Stomach (tissue), 9 donors: ENCODE results near the gene CCDC88C. TPM values are rescaled to one million over a fixed set of nuclear protein-coding genes. Genes with fewer than 3 reads are reported as not detected.
A peak's percentile ranks its signal among the peaks of the same experiment; 100 is the strongest.

Source experiments
- DNase-seq, 2 donors: peaks; one replicate each; pipeline versions ENCODE4 v3.0.0 to v3.0.0-alpha.2; 2013 to 2019
- H3K27ac ChIP-seq, 5 donors: fragments of 200-600 bp in 4 of 5; sonication (generic) in 4 of 5; one replicate each; pipeline ENCODE4 v1.5.1; 2013 to 2019; ENCODE audit warnings: mild to moderate bottlenecking in 1 of 5, moderate library complexity in 1 of 5
- H3K27me3 ChIP-seq, 3 donors: fragments of 200-600 bp; sonication (generic); one replicate each; pipeline ENCODE4 v1.5.1; 2017 to 2019; ENCODE audit warnings: mixed run types in 1 of 3
- H3K36me3 ChIP-seq, 4 donors: fragments of 200-600 bp; sonication (generic); 1 replicate in 3 of 4; 2 replicates in 1 of 4; pipeline ENCODE4 v1.5.1; 2016 to 2019
- H3K4me1 ChIP-seq, 4 donors: fragments of 200-600 bp; sonication (generic); one replicate each; pipeline ENCODE4 v1.5.1; 2016 to 2019
- H3K4me3 ChIP-seq, 4 donors: fragments of 200-600 bp; sonication (generic) in 3 of 4; one replicate each; pipeline ENCODE4 v1.5.1; 2016 to 2019; ENCODE audit warnings: mild to moderate bottlenecking in 1 of 4
- H3K9me3 ChIP-seq, 4 donors: fragments of 200-600 bp; sonication (generic); one replicate each; pipeline ENCODE4 v1.5.1; 2016 to 2019
- EP300 ChIP-seq: sonication (generic); formaldehyde crosslinking; IDR thresholded peaks from one replicate; pipeline ENCODE4 v1.6.1; 2017; ENCODE audit warnings: antibody characterized with exemption
- POLR2A ChIP-seq, 4 donors: fragments of 450-650 bp; IDR thresholded peaks; one replicate each; pipeline ENCODE4 v1.6.1; 2016; ENCODE audit warnings: antibody characterized with exemption in 4 of 4, control low read depth in 2 of 4, mild to moderate bottlenecking in 1 of 4, moderate library complexity in 1 of 4
- POLR2AphosphoS5 ChIP-seq, 3 donors: sonication (generic); formaldehyde crosslinking; IDR thresholded peaks; one replicate each; pipeline ENCODE4 v1.6.1; 2016; ENCODE audit warnings: antibody characterized with exemption in 3 of 3
- WGBS, 5 donors: extraction: QIAGEN DNeasy Blood & Tissue Kit in 3 of 5; methylation state at CpG; one replicate each; pipeline versions ENCODE4 v1.1.5 to v1.1.7; 2013 to 2018; 5-methylcytosine and 5-hydroxymethylcytosine counted together
- intact Hi-C: fragments of 100-400 bp; cut with DNase I; formaldehyde crosslinking; loops from one replicate; pipeline ENCODE4 v1.15.1; 2023; ENCODE audit warnings: low total_unique reads
- polyA plus RNA-seq, 3 donors: library from polyadenylated mRNA; stranded (reverse); fragments of 200-250 nt; gene quantifications; one replicate each; pipeline ENCODE4 v1.2.3, GENCODE V29; 2013
- total RNA-seq, 5 donors: library from RNA; depleted of rRNA; stranded (reverse); fragments of >200 nt; gene quantifications; one replicate each; pipeline versions ENCODE4 v1.1.0 to v1.2.3, GENCODE V29; 2014 to 2016
- TF ChIP-seq, protein P1 (sequence below), 7 experiments: fragments of 450-650 bp in 4 of 7; fragments of 200-600 bp in 3 of 7; sonication (generic) in 3 of 7; IDR thresholded peaks; one replicate each; pipeline ENCODE4 v1.5.1; 2016 to 2019; ENCODE audit warnings: antibody characterized with exemption in 7 of 7, control low read depth in 2 of 7, mild to moderate bottlenecking in 1 of 7
- donor health status: healthy with polysubstance abuse.
- donor health status: Bipolar disorder and iron deficiency.
- donor health status: healthy.

CCDC88C gene
- total and polyA plus RNA-seq, 8 donors = 10.5 to 66.9 (median 22.3) TPM

DNA sequence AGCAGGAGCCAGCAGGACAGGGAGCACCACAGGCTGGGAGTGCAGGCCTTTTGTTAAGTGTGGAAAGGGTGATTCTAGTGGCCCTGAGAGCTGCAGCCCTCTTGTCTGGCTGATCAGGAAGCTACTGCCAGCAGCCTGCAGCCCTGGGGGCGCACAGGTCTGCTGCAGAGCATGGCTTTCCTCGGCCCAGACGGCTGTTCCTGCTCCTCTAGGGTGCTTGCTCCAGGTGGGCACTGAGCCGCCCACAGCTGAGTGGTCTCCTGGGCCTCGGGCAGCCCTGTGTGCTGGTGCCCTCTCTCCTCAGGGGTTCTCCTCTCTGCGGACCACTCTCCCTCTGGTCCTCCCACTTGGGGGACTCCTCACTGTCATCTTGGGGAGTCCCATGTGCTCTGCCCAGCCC, 18.9 kb downstream of the CCDC88C start:
- 61 to 71% (median 63%) methylated on average over 5 to 6 of the region's 6 CpGs for WGBS, 5 donors
- peak overlapping the region; percentile 32 to 93 (median 66) for H3K27ac ChIP-seq
- no peaks in the 10 kb centered on the region for H3K27me3 ChIP-seq
- H3K4me1 ChIP-seq = peaks cover 63 to 88% (median 70%) of the 10 kb centered on the region in 4 donors
- no peaks in the 10 kb centered on the region for H3K36me3 ChIP-seq
- DNase-seq = no peak
- H3K4me3 ChIP-seq = no peak overlapping the region
- intact Hi-C loops = no loop called here
- TF ChIP-seq POLR2AphosphoS5 (IDR thresholded peaks at IDR 0.05) (no peak), EP300 (no peak), POLR2A (IDR thresholded peaks at IDR 0.05) (no peak)
- TF ChIP-seq, protein P1, sequence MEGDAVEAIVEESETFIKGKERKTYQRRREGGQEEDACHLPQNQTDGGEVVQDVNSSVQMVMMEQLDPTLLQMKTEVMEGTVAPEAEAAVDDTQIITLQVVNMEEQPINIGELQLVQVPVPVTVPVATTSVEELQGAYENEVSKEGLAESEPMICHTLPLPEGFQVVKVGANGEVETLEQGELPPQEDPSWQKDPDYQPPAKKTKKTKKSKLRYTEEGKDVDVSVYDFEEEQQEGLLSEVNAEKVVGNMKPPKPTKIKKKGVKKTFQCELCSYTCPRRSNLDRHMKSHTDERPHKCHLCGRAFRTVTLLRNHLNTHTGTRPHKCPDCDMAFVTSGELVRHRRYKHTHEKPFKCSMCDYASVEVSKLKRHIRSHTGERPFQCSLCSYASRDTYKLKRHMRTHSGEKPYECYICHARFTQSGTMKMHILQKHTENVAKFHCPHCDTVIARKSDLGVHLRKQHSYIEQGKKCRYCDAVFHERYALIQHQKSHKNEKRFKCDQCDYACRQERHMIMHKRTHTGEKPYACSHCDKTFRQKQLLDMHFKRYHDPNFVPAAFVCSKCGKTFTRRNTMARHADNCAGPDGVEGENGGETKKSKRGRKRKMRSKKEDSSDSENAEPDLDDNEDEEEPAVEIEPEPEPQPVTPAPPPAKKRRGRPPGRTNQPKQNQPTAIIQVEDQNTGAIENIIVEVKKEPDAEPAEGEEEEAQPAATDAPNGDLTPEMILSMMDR (IDR thresholded peaks at IDR 0.05) = no peak
- H3K9me3 ChIP-seq = no peaks in the 10 kb centered on the region

DNA sequence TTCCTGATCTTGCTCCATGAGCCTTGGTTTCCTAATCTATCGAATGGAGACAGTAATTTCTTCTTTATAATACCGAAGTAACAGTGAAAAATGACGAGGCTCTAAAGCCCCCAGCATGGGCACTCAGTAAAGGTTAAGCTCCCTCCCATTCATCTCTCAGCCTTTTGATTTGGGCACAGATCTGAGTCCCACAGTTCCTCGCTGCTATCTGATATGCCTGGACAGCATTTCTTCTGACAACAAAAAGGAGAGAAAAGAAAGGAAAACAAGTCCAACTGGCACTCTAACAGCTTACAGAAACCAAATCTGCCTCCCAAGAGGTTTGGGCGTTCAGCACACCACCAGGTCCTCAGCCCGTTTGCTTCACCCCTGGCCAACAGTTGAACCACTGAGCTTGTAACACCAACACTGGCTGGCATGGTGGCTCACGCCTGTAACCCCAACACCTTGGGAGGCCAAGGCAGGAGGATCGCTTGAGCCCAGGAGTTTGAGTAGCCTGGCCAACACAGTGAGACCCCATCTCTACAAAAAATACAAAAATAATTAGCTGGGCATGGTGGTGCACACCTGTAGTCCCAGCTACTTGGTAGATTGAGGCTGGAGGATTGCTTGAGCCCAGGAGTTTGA, 19.5 kb downstream of the CCDC88C start:
- intact Hi-C loops = no loop called here
- TF ChIP-seq, protein P1 (IDR thresholded peaks at IDR 0.05) = no peak
- TF ChIP-seq POLR2A (IDR thresholded peaks at IDR 0.05) = no peak
- no peak for TF ChIP-seq POLR2AphosphoS5 (IDR thresholded peaks at IDR 0.05)
- TF ChIP-seq EP300 = no peak
- no peak for DNase-seq
- Histone ChIP-seq H3K4me3 (peak overlapping the region in 1 of 4 donors; percentile 1), H3K27ac (peak overlapping the region; percentile 49 to 93 (median 67)), H3K9me3 (no peaks in the 10 kb centered on the region), H3K27me3 (no peaks in the 10 kb centered on the region), H3K36me3 (no peaks in the 10 kb centered on the region), H3K4me1 (peaks cover 59 to 88% (median 67%) of the 10 kb centered on the region in 4 donors)
- WGBS, 5 donors = 38 to 50% (median 44%) methylated on average over 8 of the region's 8 CpGs

DNA sequence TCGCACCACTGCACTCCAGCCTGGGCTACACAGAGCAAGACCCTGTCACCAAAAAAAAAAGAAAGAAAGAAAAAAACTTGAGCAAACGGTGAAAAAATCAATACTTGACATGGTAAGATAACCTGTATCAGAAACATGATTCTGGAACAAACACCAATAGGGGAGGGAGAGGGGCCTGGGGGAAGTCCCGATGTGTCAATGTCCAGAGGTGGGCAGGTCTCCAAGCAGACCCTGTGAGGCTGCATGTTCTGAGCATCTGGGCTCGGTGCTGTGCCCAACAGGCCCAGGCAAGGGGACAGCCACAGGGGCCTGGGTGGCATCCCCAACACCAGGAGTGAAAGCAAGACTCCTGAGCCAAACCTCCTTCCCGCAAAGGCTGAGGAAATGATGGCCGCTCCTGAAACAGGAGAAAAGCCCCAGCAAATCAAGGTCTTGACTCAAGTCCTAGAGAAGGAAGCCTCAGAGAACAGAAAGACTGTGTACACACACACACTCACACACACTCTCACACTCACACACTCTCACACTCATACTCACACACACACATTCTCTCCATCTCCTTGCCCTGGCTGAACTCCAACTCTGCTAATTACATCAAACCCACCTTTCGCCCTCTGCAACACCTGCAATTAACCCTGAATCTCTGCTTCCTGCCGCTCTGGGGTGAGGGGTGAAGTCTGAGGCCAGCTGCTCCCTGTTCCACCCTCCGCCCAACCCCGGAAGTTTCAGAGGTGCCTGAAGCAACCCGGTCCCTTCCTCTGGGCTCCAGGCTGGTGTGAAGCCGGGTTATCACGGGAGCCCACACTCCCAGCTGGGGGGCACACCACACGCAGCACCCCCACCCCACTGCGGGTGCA, 20.4 kb downstream of the CCDC88C start:
- DNase-seq = peak; percentile 72 to 85
- Histone ChIP-seq H3K9me3 (no peaks in the 10 kb centered on the region), H3K27ac (peak overlapping the region; percentile 49 to 93 (median 67)), H3K4me1 (peaks cover 53 to 88% (median 63%) of the 10 kb centered on the region in 4 donors), H3K36me3 (no peaks in the 10 kb centered on the region), H3K4me3 (peak overlapping the region in 1 of 4 donors; percentile 1), H3K27me3 (no peaks in the 10 kb centered on the region)
- intact Hi-C loops = no loop called here
- 21 to 32% (median 25%) methylated on average over 13 to 15 of the region's 15 CpGs for WGBS, 5 donors
- TF ChIP-seq POLR2A (IDR thresholded peaks at IDR 0.05) = no peak
- TF ChIP-seq, protein P1 (IDR thresholded peaks at IDR 0.05) = no peak
- peak in 1 of 3 donors; percentile 22 for TF ChIP-seq POLR2AphosphoS5 (IDR thresholded peaks at IDR 0.05)
- TF ChIP-seq EP300 = no peak

DNA sequence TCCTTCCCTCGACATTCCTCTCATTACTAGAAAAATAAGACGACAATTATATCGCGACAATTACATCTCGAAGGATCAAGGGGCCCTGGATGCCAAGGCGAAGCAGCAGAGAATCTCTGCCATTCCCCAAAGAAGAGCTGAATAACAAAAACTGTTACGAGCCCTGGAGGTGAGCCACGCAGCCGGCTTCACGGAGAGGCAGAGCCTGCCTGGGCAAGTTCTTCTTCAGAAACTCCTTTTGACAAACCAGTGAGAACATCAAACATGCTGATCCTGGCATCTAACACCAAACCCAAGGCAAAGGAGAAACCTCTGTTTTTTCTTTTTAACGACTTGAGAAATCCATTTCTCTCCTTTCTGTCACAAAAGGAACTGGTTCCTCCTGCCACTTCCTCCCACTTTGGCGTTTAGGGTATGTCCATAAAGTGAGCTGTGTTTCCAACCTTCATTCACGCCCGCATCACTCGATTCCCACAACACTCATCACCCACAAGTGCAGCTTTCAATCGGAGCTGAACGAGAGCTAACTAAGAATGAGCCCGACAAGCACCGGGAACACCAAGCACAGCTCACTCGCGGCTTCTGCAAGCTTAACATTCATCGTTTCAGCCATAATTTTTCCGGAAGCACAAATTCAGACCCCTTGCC, 21.5 kb downstream of the CCDC88C start:
- intact Hi-C loops = no loop called here
- Histone ChIP-seq H3K9me3 (no peaks in the 10 kb centered on the region), H3K27me3 (no peaks in the 10 kb centered on the region), H3K36me3 (no peaks in the 10 kb centered on the region), H3K4me1 (peaks cover 44 to 87% (median 53%) of the 10 kb centered on the region in 4 donors), H3K4me3 (no peak overlapping the region), H3K27ac (peak overlapping the region in 2 of 5 donors; percentile 63 to 93)
- 68 to 88% (median 80%) methylated on average over 23 of the region's 23 CpGs for WGBS, 5 donors
- no peak for DNase-seq
- TF ChIP-seq EP300 (no peak), POLR2AphosphoS5 (IDR thresholded peaks at IDR 0.05) (no peak), POLR2A (IDR thresholded peaks at IDR 0.05) (no peak)
- TF ChIP-seq, protein P1 (IDR thresholded peaks at IDR 0.05) = no peak
